LNCAP (cell line): ENCODE results near the gene SPTLC2.

Source experiments
- TF ChIP-seq, protein P1 (sequence below): fragments of 450-650 bp; IDR thresholded peaks from 2 replicates; pipeline ENCODE4 v1.5.1; 2017; ENCODE audit warnings: mild to moderate bottlenecking

Gene SPTLC2

DNA sequence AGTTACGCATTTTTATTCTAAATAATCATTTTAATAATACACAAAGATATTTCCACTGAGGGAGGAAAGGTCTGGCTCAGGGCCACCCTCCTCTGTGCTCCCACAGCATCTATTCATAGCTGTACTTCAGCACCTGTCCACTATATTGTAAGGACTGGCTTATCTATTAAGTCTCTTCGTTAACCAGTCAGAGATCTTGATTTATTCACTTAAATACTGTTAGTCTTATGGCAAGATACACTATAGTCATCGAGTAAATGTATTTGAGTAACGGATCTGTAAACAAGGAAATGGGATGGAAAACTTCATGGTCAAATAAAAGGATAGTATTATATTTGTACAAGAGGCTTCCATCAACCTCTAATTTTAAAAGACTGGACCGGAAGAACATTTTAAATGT is 54.6 kb downstream of the SPTLC2 start:
- TF ChIP-seq, protein P1, sequence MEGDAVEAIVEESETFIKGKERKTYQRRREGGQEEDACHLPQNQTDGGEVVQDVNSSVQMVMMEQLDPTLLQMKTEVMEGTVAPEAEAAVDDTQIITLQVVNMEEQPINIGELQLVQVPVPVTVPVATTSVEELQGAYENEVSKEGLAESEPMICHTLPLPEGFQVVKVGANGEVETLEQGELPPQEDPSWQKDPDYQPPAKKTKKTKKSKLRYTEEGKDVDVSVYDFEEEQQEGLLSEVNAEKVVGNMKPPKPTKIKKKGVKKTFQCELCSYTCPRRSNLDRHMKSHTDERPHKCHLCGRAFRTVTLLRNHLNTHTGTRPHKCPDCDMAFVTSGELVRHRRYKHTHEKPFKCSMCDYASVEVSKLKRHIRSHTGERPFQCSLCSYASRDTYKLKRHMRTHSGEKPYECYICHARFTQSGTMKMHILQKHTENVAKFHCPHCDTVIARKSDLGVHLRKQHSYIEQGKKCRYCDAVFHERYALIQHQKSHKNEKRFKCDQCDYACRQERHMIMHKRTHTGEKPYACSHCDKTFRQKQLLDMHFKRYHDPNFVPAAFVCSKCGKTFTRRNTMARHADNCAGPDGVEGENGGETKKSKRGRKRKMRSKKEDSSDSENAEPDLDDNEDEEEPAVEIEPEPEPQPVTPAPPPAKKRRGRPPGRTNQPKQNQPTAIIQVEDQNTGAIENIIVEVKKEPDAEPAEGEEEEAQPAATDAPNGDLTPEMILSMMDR, result no peak

DNA sequence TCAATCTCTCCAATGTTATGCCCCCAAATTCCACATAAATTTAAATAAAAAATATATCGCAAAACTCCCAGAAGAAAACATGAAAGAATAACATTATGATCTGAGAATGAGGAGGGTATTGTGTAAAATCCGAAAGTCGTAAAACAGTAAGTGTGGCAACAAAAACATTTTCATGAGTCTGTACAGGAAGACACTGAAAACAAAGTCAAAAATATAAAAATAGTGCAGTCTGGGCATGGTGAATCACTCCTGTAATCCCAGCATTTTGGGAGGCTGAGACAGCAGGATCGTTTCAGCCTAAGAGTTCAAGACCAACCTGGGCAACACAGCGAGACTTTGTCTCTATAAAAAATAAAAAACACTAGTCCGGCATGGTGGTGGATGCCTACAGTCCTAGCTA is 57.1 kb downstream of the SPTLC2 start:
- TF ChIP-seq, protein P1, result no peak

DNA sequence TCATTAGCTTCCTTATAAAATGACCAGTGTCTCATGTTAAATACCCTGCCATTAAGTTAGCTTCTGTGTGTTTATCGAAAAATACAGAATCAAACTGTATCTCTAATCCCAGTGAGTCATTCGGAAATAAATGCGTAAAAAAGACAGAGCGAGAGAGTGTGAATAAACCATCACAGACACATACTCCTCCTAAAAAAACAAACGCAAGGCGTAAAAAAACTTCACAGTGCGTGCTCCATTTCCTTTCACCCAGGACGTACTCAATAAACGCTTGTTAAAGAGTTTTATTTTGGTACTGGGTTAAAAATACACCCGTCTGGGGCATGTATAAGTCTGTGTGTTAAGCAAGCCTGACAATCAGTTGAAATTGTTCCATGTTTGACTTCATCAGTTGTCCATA is 59.0 kb downstream of the SPTLC2 start:
- TF ChIP-seq, protein P1, result no peak

DNA sequence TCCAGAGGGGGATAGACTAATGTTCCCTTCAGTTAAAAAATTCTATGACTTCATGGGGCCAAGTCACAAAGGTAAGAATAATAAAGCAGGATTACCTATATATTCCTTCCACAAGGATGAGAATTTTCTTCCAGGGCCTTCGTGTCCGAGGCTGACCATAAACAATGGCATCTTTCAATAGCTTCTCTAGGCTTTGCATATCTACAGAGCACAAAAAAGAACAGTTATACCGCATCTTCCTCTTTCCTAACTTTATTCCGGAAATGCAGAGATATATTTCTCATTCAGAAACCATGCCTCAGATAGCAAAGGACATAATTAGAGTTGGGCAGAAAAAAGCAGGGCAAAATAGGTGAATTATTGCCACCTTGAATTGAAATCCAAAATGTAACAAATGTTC is 59.5 kb downstream of the SPTLC2 start:
- TF ChIP-seq, protein P1, result no peak

DNA sequence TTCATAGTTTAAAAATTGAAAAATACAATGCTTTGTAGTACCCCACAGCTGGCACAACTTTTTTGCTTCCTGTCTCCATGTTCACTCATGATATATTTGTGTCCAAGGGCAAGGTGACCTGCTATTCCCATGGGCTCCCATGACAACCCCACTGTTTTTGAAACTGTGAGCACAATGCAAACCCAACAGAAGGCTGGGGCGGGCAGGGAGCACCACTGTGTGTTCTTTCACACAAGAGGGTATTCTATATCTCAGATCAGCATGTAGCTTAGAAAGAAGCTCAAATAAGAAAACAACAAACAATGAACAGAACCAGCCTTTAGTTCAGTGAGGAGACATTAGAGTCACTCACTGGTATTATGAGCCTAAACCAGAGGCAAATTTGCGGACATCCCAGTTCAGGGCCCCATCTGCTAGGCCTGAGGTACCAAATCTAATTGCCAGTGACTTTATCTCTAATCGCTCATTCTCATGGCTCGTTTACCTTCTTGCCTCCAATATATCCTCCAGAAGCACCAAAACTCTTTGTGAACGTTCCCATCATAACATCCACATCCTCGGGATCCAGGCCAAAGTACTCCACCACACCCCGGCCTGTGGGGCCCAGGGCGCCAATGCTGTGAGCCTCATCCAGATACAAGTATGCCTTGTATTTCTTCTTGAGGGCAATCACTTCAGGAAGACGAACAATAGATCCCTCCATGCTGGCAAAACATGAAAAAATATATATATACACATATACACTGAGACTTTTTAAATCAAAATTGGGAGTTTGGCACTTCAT is 61.4 kb downstream of the SPTLC2 start:
- TF ChIP-seq, protein P1, result no peak

DNA sequence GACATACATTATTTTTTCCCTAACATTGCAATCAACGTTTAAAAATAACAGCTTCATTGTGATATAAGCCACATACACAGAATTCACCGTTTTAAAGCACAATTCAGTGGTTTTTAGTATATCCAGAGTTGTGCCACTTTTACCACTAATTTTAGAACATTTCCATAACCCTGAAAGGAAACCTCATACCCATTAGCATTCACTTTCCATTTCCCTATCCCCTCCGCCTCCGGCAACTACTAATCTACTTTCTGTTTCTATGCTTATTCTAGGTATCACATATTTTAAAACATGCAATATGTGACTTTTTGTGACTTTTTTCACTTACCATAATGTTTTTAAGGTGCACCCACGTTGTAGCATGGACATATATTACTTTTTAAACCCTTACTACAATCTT is 62.2 kb downstream of the SPTLC2 start:
- TF ChIP-seq, protein P1, result no peak

DNA sequence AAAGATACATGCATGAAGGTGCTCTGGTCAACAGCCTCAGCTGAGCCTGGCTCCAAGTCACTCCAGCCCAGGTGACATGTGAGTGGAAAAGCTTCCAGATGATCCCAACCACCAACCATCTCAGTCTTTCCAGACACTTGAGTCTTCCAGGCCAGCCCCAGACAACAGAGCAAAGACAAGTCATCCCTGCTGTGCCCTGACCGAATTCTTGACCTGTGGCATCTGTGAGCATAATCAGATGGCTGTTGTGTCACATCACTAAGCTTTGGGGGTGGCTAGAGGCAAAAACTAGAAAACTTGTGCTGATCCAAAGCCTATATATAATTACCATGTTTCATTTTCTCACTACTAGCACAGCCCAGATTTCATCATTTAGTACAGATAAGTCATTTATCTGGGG is 67.0 kb downstream of the SPTLC2 start:
- TF ChIP-seq, protein P1, result no peak
